Osteoblast (primary cell): ENCODE data around the gene MTMR12. TPM values are rescaled to one million over a fixed set of nuclear protein-coding genes. Genes with fewer than 3 reads are reported as not detected.

ENCODE experiments used
- DNase-seq: peaks from one replicate; pipeline ENCODE4 v3.0.0; 2011; ENCODE audit warnings: low spot score, mixed read lengths; ENCODE audit not compliant: insufficient read length; ENCODE audit errors: missing footprints
- H2AFZ ChIP-seq: 2 replicates; pipeline ENCODE4 v1.6.0; 2011; ENCODE audit warnings: mild to moderate bottlenecking, low read length
- H3K27ac ChIP-seq: 2 replicates; pipeline ENCODE4 v1.5.1; 2011; ENCODE audit warnings: mild to moderate bottlenecking, low read depth, low read length, moderate library complexity
- H3K27me3 ChIP-seq: 2 replicates; pipeline ENCODE4 v1.6.0; 2012; ENCODE audit warnings: mild to moderate bottlenecking, control low read depth, inconsistent platforms, low read length, moderate library complexity; ENCODE audit not compliant: insufficient read depth
- H3K36me3 ChIP-seq: 2 replicates; pipeline ENCODE4 v1.5.1; 2011; ENCODE audit warnings: mild to moderate bottlenecking, low read length, control low read depth, moderate library complexity; ENCODE audit not compliant: insufficient read depth
- H3K4me1 ChIP-seq: 2 replicates; pipeline ENCODE4 v1.5.1; 2011; ENCODE audit warnings: mild to moderate bottlenecking, low read length, control low read depth, moderate library complexity; ENCODE audit not compliant: insufficient read depth
- H3K4me2 ChIP-seq: 2 replicates; pipeline ENCODE4 v1.6.0; 2011; ENCODE audit warnings: mild to moderate bottlenecking, low read length; ENCODE audit not compliant: insufficient read depth
- H3K4me3 ChIP-seq: fragments of 200-600 bp; sonication (generic); 3 replicates; pipeline ENCODE4 v1.5.1; 2012; ENCODE audit warnings: mild to moderate bottlenecking, low read length, inconsistent platforms; ENCODE audit not compliant: insufficient read depth
- H3K79me2 ChIP-seq: 2 replicates; pipeline ENCODE4 v1.6.0; 2012; ENCODE audit warnings: mild to moderate bottlenecking, low read length, control low read depth, inconsistent platforms; ENCODE audit not compliant: insufficient read depth
- H3K9me3 ChIP-seq: 2 replicates; pipeline ENCODE4 v1.5.1; 2011; ENCODE audit warnings: low read depth, low read length, control low read depth
- H4K20me1 ChIP-seq: 2 replicates; pipeline ENCODE4 v1.6.0; 2012; ENCODE audit warnings: mild to moderate bottlenecking, low read length, control low read depth; ENCODE audit not compliant: insufficient read depth
- total RNA-seq: library from RNA; depleted of rRNA; stranded (reverse); fragments of >200 nt; gene quantifications from 2 replicates; pipeline ENCODE4 v1.2.3, GENCODE V29; 2012
- TF ChIP-seq, protein P1 (sequence below): IDR thresholded peaks from 2 replicates; pipeline ENCODE4 v1.5.1; 2011; ENCODE audit warnings: mild to moderate bottlenecking, low read depth, low read length, moderate library complexity; ENCODE audit errors: extremely low read depth

The MTMR12 gene
- total RNA-seq, 1 donor, result 20.6 TPM

- Histone ChIP-seq H3K9me3 (no peaks in the 10 kb centered on the region), H3K4me1 (peaks cover 26% of the 10 kb centered on the region), H3K27me3 (no peaks in the 10 kb centered on the region), H3K79me2 (no peaks in the 10 kb centered on the region), H3K27ac (no peak overlapping the region), H3K4me3 (no peak overlapping the region), H3K4me2 (no peak overlapping the region), H2AFZ (no peak overlapping the region), H4K20me1 (peaks cover 6% of the 10 kb centered on the region), H3K36me3 (peaks cover 12% of the 10 kb centered on the region)
- DNase-seq, result no peak
- TF ChIP-seq, protein P1, sequence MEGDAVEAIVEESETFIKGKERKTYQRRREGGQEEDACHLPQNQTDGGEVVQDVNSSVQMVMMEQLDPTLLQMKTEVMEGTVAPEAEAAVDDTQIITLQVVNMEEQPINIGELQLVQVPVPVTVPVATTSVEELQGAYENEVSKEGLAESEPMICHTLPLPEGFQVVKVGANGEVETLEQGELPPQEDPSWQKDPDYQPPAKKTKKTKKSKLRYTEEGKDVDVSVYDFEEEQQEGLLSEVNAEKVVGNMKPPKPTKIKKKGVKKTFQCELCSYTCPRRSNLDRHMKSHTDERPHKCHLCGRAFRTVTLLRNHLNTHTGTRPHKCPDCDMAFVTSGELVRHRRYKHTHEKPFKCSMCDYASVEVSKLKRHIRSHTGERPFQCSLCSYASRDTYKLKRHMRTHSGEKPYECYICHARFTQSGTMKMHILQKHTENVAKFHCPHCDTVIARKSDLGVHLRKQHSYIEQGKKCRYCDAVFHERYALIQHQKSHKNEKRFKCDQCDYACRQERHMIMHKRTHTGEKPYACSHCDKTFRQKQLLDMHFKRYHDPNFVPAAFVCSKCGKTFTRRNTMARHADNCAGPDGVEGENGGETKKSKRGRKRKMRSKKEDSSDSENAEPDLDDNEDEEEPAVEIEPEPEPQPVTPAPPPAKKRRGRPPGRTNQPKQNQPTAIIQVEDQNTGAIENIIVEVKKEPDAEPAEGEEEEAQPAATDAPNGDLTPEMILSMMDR, result no peak
Observed at GRCh38 chr5:32229586-32229985, 83.2 kb downstream of the MTMR12 start.

DNA sequence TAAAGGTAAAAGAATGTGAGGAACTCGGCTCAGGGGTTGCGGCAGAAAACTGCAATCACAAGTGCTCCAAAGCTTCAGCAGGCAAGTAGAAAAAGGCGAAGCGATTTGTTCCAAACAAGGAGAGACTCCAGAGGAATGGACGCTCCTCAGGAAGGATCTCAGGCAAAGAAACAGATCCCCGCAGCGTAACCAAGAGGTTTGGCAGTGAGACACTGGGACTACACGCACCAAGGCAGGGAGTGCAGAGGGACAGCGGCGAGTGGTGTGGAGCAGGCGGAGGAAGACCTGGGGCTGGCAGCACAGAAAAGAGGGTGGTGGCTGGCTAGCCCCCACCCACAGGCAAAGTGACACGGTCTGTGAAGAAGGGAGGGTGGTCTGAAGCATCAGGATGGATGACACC is 83.9 kb downstream of the MTMR12 start:
- Histone ChIP-seq H3K79me2 (no peaks in the 10 kb centered on the region), H3K4me1 (peaks cover 25% of the 10 kb centered on the region), H3K4me2 (no peak overlapping the region), H3K36me3 (peaks cover 12% of the 10 kb centered on the region), H3K4me3 (no peak overlapping the region), H4K20me1 (peaks cover 6% of the 10 kb centered on the region), H3K9me3 (no peaks in the 10 kb centered on the region), H3K27me3 (no peaks in the 10 kb centered on the region), H3K27ac (no peak overlapping the region), H2AFZ (no peak overlapping the region)
- no peak for DNase-seq
- TF ChIP-seq, protein P1, result no peak

DNA sequence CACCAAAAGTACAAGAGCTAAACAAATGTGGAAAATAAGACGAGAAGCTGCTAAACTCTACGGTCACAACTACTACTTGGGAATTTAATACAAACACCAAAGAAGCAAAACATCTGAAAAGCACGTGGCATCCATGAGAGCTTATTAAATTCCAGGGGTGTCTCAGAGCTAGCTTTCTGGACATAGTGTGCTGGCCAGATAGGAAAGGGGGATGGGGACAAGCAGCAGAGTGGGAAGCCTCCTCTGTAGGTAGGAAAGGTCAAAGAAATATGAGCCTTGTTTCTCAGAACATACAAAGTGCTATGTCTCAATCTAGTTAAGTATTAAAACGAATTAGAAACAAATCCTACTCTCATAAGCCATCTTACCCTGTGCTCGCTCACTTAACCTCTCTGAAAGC is 87.3 kb downstream of the MTMR12 start:
- Histone ChIP-seq H3K27me3 (no peaks in the 10 kb centered on the region), H3K4me1 (peaks cover 13% of the 10 kb centered on the region), H3K9me3 (no peaks in the 10 kb centered on the region), H3K79me2 (no peaks in the 10 kb centered on the region), H3K4me3 (no peak overlapping the region), H3K36me3 (peaks cover 12% of the 10 kb centered on the region), H3K27ac (no peak overlapping the region), H2AFZ (no peak overlapping the region), H3K4me2 (no peak overlapping the region), H4K20me1 (no peaks in the 10 kb centered on the region)
- no peak for DNase-seq
- TF ChIP-seq, protein P1, result no peak

DNA sequence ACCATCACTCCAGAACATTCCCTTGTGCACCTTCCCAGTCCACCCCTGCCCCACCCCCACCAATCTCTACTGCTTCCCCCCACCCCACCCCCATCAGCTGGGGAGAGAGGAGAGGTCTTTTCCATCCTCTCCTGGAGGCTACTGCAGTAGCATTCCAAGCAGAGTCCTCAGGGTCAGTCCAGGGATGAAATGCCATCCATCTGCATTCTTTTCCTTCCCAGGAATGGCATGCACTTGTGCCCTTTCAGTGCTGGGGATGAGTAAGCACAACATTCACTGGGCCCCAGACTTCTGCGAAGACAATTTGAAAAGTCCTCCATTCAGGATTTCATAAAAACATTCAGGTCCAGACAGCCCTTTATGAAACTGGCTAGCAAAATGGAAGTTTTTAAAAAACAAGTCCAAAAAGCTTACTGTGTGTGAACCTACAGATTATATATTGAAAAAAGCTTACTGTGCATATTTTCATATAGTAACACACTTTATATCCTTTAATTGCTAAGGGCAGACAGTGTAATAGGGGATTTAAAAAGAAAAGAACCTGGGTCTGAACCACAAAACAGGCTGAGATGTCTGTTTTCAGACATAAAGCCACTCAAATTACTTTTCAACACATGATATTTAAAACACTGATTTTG is 88.6 kb downstream of the MTMR12 start:
- Histone ChIP-seq H3K36me3 (peaks cover 5% of the 10 kb centered on the region), H3K4me1 (peaks cover 13% of the 10 kb centered on the region), H3K27ac (peak overlapping the region; percentile 56), H3K79me2 (no peaks in the 10 kb centered on the region), H3K27me3 (no peaks in the 10 kb centered on the region), H4K20me1 (no peaks in the 10 kb centered on the region), H3K9me3 (no peaks in the 10 kb centered on the region), H3K4me2 (peak overlapping the region; percentile 40), H2AFZ (peak overlapping the region; percentile 51), H3K4me3 (no peak overlapping the region)
- peak; percentile 89 for DNase-seq
- TF ChIP-seq, protein P1, result no peak
